Brain microvascular endothelial cell (primary cell): ENCODE measurements around the gene HUS1B.
A peak's percentile ranks its signal among the peaks of the same experiment; 100 is the strongest.
"Not testable (repeated sequence)": the region's sequence is repeated elsewhere in the genome, so short reads cannot be mapped to it uniquely, and the experiment has no call there.

Source experiments
- DNase-seq: peaks from one replicate; pipeline ENCODE4 v3.0.0-alpha.2; 2020
- H3K27ac ChIP-seq: fragments of 250-450 bp; sonication (Bioruptor Pico); 2 replicates; pipeline ENCODE4 v1.5.1; 2020; ENCODE audit warnings: mild to moderate bottlenecking, moderate library complexity
- H3K27me3 ChIP-seq: fragments of 250-450 bp; sonication (Bioruptor Pico); replicated peaks from 2 replicates; pipeline ENCODE4 v1.5.1; 2020; ENCODE audit warnings: mild to moderate bottlenecking
- H3K36me3 ChIP-seq: fragments of 250-450 bp; sonication (Bioruptor Pico); replicated peaks from 2 replicates; pipeline ENCODE4 v1.5.1; 2020; ENCODE audit warnings: mild to moderate bottlenecking
- H3K4me3 ChIP-seq: 2 replicates; pipeline ENCODE4 v1.5.1; 2011; ENCODE audit warnings: low read depth, mild to moderate bottlenecking, control low read depth, low read length, moderate library complexity
- in situ Hi-C: cut with HindIII; loops from 2 replicates; pipeline ENCODE4 v1.10.0; 2017; ENCODE audit warnings: low sequenced_read_pairs, low pct_ligation_motif_present
- TF ChIP-seq, protein P1 (sequence below): IDR thresholded peaks from 2 replicates; pipeline ENCODE4 v1.5.1; 2011; ENCODE audit warnings: low read depth, mild to moderate bottlenecking, moderate library complexity, low read length, control low read depth, inconsistent platforms; ENCODE audit errors: missing control alignments

HUS1B gene

DNA sequence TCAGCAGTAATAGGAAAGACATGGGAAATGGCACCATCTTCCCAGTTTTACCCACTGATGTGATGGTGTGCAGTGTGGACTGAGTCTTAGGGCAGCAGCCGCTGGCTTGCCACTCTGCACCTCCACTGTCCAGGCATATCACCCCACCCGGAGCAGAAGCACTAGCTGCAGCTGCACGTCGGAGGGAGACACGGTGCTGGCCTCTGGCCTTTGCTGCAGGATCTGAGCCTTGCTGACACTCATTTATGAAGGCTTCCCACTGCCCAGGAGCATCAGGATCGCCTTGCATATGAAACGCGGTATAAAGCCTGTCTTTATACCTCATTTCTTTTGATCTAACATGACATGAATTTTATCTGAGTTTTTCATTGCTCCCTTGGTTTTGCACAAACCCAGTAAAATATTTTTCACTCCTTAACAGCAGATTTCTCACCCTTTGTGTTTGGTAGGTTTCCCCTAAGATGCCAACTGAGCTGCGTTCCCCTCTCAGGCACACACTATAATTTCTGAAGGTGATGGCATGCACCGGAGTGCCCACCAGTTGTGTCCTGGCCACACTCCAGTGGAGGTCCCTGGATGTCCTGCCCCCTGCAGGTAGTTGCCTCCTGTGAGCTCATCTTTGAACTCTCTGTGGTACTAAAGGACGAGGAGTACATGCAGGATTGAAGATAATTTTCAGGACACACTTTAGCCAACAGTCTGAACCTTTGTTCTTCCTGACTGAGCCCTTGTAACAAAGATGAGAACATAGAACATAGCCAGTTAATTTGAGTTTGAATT, 45.0 kb upstream of the HUS1B start:
- no peaks in the 10 kb centered on the region for H3K36me3 ChIP-seq
- H3K27me3 ChIP-seq, result no peaks in the 10 kb centered on the region
- DNase-seq, result no peak
- H3K27ac ChIP-seq, result no peak overlapping the region
- in situ Hi-C loops, result no loop called here
- TF ChIP-seq, protein P1, sequence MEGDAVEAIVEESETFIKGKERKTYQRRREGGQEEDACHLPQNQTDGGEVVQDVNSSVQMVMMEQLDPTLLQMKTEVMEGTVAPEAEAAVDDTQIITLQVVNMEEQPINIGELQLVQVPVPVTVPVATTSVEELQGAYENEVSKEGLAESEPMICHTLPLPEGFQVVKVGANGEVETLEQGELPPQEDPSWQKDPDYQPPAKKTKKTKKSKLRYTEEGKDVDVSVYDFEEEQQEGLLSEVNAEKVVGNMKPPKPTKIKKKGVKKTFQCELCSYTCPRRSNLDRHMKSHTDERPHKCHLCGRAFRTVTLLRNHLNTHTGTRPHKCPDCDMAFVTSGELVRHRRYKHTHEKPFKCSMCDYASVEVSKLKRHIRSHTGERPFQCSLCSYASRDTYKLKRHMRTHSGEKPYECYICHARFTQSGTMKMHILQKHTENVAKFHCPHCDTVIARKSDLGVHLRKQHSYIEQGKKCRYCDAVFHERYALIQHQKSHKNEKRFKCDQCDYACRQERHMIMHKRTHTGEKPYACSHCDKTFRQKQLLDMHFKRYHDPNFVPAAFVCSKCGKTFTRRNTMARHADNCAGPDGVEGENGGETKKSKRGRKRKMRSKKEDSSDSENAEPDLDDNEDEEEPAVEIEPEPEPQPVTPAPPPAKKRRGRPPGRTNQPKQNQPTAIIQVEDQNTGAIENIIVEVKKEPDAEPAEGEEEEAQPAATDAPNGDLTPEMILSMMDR, result peak; percentile 37
- no peak overlapping the region for H3K4me3 ChIP-seq

DNA sequence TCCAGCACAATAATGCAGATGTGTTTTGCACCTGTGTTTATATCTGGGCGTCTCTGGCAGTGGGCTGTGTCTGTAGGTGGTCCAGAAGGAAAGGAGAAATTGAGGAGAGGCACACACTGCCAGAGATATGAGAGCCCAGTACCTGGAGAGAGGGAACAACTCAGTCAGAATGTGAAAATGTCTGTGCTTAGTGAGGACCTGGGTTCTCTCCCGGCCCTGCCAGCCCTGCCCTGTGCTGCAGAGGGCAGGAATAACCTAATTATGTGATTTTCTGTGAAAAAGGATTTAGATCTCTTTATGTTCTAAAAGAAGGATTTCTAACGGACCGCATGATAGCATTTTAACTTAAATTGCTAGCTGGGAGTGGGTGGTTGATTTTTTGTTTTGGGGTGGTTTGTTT, 44.3 kb upstream of the HUS1B start:
- Histone ChIP-seq H3K27me3 (no peaks in the 10 kb centered on the region), H3K27ac (no peak overlapping the region), H3K4me3 (no peak overlapping the region), H3K36me3 (no peaks in the 10 kb centered on the region)
- TF ChIP-seq, protein P1, result no peak
- in situ Hi-C loops, result no loop called here
- no peak for DNase-seq

DNA sequence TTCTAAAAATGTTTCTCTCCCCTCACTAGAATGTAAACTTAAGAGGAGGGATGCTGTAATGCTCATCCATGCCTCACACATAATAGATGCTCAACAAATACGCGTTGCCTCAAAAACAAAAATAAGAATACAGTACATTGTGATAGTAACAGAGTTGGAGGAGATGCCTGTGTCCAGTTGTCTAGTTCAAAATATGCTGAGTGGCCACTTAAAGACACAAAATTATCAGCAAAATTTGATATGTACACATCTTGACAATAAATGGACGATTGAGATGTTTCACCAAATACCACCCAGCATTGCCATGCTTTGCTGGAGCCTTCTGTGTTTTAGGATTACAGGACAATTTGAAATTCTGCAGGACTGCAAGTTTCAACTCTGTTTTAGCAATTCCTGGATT, 43.6 kb upstream of the HUS1B start:
- no peak overlapping the region for H3K4me3 ChIP-seq

DNA sequence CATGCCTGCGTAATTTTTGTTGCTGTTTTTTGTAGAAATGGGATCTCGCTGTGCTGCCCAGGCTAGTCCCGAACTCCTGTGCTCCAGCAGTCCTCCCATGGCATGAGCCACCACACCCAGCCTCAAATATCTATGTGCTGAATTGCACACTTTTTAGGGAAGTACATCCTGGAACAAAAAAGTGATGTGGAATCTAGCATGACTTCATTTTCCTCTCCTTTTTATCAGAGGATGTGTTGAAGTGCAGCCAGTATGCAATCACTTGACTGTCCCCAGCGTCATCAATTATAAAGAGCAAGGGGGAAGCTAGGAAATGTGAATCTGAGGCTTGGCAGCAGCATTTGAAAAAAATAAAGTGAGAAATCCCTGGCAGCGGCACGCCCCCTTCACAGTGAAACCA, 42.4 kb upstream of the HUS1B start:
- Histone ChIP-seq H3K4me3 (no peak overlapping the region), H3K27ac (no peak overlapping the region), H3K27me3 (no peaks in the 10 kb centered on the region), H3K36me3 (no peaks in the 10 kb centered on the region)
- in situ Hi-C loops, result no loop called here
- TF ChIP-seq, protein P1, result no peak
- no peak for DNase-seq

More for the DNA sequence above, 43.6 kb upstream of the HUS1B start:
- in situ Hi-C loops, result no loop called here
- Histone ChIP-seq H3K27me3 (no peaks in the 10 kb centered on the region), H3K27ac (no peak overlapping the region), H3K36me3 (no peaks in the 10 kb centered on the region)
- TF ChIP-seq, protein P1, result no peak
- no peak for DNase-seq

DNA sequence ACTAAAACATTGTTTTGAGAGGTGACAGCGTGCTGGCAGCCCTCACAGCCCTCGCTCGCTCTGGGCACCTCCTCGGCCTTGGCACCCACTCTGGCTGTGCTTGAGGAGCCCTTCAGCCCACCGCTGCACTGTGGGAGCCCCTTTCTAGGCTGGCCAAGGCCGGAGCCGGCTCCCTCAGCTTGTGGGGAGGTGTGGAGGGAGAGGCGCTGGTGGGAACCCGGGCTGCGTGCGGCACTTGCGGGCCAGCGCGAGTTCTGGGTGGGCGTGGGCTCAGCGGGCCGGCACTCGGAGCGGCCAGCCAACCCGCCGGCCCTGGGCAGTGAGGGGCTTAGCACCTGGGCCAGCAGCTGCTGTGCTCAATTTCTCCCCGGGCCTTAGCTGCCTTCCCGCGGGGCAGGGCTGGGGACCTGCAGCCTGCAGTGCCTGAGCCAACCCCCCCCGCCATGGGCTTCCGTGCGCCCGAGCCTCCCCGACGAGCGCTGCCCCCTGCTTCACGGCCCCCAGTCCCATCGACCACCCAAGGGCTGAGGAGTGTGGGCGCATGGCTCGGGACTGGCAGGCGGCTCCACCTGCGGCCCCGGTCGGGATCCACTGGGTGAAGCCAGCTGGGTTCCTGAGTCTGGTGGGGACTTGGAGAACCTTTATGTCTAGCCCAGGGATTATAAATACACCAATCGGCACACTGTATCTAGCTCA, 37.7 kb upstream of the HUS1B start:
- in situ Hi-C loops, H3K4me3 ChIP-seq, H3K27me3 ChIP-seq, DNase-seq, H3K27ac ChIP-seq, H3K36me3 ChIP-seq: not testable (repeated sequence)

DNA sequence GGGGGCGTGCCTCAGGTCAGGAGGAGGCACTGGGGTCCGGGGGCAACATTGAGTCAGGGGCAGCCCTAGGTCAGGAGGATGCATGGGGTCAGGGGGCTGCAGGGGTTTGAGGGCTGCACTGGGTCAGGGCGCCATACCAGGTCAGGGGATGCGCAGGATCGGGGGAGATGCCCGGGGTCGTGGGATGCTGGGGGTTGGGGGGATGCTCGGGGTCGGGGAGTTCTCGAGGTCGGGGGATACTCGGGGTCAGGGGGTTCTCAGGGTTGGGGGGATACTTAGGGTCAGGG, 36.8 kb upstream of the HUS1B start:
- Histone ChIP-seq H3K4me3 (peak overlapping the region; percentile 86), H3K27me3 (no peaks in the 10 kb centered on the region), H3K27ac (no peak overlapping the region), H3K36me3 (peaks cover 6% of the 10 kb centered on the region)
- DNase-seq, result no peak
- TF ChIP-seq, protein P1, result no peak
- in situ Hi-C loops, result no loop called here
